GM23338 (cell line): Measurements from ENCODE around the gene CLCN1. TPM values are rescaled to one million over a fixed set of nuclear protein-coding genes. Genes with fewer than 3 reads are reported as not detected.

Source experiments
- ATAC-seq: fragments of 200-7000 bp; cut with Tn5 transposase; 3 replicates; pipeline ENCODE4 v1.9.1; 2020
- DNase-seq: peaks from one replicate; pipeline ENCODE4 v3.0.0-alpha.2; 2015; ENCODE audit warnings: low spot score
- H2AFZ ChIP-seq: fragments of 200-600 bp; sonication (generic); 2 replicates; pipeline ENCODE4 v1.8.0; 2016; ENCODE audit warnings: antibody characterized with exemption, mild to moderate bottlenecking, moderate library complexity
- H3F3A ChIP-seq: fragments of 200-600 bp; sonication (generic); replicated peaks from 2 replicates; pipeline ENCODE4 v1.8.0; 2017; ENCODE audit warnings: antibody characterized with exemption, mixed run types, low read depth
- H3K27ac ChIP-seq: fragments of 200-600 bp; sonication (generic); 2 replicates; pipeline ENCODE4 v1.6.1; 2016; ENCODE audit warnings: low read depth
- H3K27me3 ChIP-seq: fragments of 200-600 bp; sonication (generic); 2 replicates; pipeline ENCODE4 v1.8.0; 2016; ENCODE audit warnings: mild to moderate bottlenecking, mixed run types, moderate library complexity; ENCODE audit not compliant: insufficient read depth
- H3K36me3 ChIP-seq: fragments of 200-600 bp; sonication (generic); 2 replicates; pipeline ENCODE4 v1.8.0; 2016; ENCODE audit warnings: mild to moderate bottlenecking; ENCODE audit not compliant: insufficient read depth
- H3K4me1 ChIP-seq: fragments of 200-600 bp; sonication (generic); 2 replicates; pipeline ENCODE4 v1.8.0; 2016; ENCODE audit warnings: mild to moderate bottlenecking, moderate library complexity; ENCODE audit not compliant: insufficient read depth
- H3K4me2 ChIP-seq: fragments of 200-600 bp; sonication (generic); 2 replicates; pipeline ENCODE4 v1.7.1; 2017; ENCODE audit warnings: mixed run types
- H3K4me3 ChIP-seq: fragments of 200-600 bp; sonication (generic); 2 replicates; pipeline ENCODE4 v1.6.1; 2016; ENCODE audit warnings: mixed run types
- H3K79me2 ChIP-seq: fragments of 200-600 bp; sonication (generic); replicated peaks from 2 replicates; pipeline ENCODE4 v1.8.0; 2017; ENCODE audit warnings: mild to moderate bottlenecking; ENCODE audit not compliant: insufficient read depth
- H3K9me2 ChIP-seq: fragments of 200-600 bp; sonication (generic); 2 replicates; pipeline ENCODE4 v1.8.0; 2017; ENCODE audit not compliant: insufficient read depth
- H4K20me1 ChIP-seq: fragments of 200-600 bp; sonication (generic); replicated peaks from 2 replicates; pipeline ENCODE4 v1.8.0; 2017; ENCODE audit warnings: mild to moderate bottlenecking; ENCODE audit not compliant: insufficient read depth
- H3K27ac Mint-ChIP-seq: 2 replicates; pipeline ENCODE4 v1.8.0; 2020; ENCODE audit warnings: inconsistent platforms, mild to moderate bottlenecking, moderate library complexity, mixed read lengths
- H3K27me3 Mint-ChIP-seq: 3 replicates; pipeline ENCODE4 v1.8.0; 2022; ENCODE audit warnings: low read depth, mild to moderate bottlenecking, moderate library complexity, mixed read lengths, inconsistent platforms; ENCODE audit not compliant: insufficient read depth, poor library complexity
- H3K36me3 Mint-ChIP-seq: 3 replicates; pipeline ENCODE4 v1.8.0; 2021; ENCODE audit warnings: low read depth, mild to moderate bottlenecking, inconsistent platforms, moderate library complexity, mixed read lengths
- H3K4me1 Mint-ChIP-seq: 3 replicates; pipeline ENCODE4 v1.8.0; 2020; ENCODE audit warnings: mild to moderate bottlenecking, inconsistent platforms, mixed read lengths
- H3K4me3 Mint-ChIP-seq: 3 replicates; pipeline ENCODE4 v1.8.0; 2021; ENCODE audit warnings: moderate library complexity, mild to moderate bottlenecking, inconsistent platforms, mixed read lengths
- H3K9me3 Mint-ChIP-seq: 3 replicates; pipeline ENCODE4 v1.8.0; 2020; ENCODE audit warnings: moderate library complexity, mild to moderate bottlenecking, inconsistent platforms, mixed read lengths
- CREB1 ChIP-seq: fragments of 250-450 bp; sonication (Bioruptor Pico); IDR thresholded peaks from 2 replicates; pipeline ENCODE4 v1.5.0; 2020; ENCODE audit warnings: low read depth, mild to moderate bottlenecking, moderate library complexity
- EZH2 ChIP-seq: fragments of 200-600 bp; sonication (generic); IDR thresholded peaks from one replicate; pipeline ENCODE4 v1.8.0; 2017; ENCODE audit warnings: antibody characterized with exemption, mild to moderate bottlenecking, low read depth; ENCODE audit not compliant: unreplicated experiment
- EZH2phosphoT487 ChIP-seq: fragments of 200-600 bp; sonication (generic); IDR thresholded peaks from one replicate; pipeline ENCODE4 v1.8.1; 2018; ENCODE audit warnings: antibody characterized with exemption; ENCODE audit not compliant: unreplicated experiment
- JUNB ChIP-seq: IDR thresholded peaks from one replicate; pipeline ENCODE4 v1.6.1; 2016; ENCODE audit warnings: antibody characterized with exemption; ENCODE audit not compliant: unreplicated experiment
- NANOG ChIP-seq: IDR thresholded peaks from 2 replicates; pipeline ENCODE4 v1.6.1; 2016; ENCODE audit warnings: antibody characterized with exemption, borderline replicate concordance
- POLR2AphosphoS5 ChIP-seq: IDR thresholded peaks from 2 replicates; pipeline ENCODE4 v1.6.1; 2016; ENCODE audit warnings: antibody characterized with exemption, low read depth
- STAT1 ChIP-seq: IDR thresholded peaks from one replicate; pipeline ENCODE4 v1.6.1; 2016; ENCODE audit warnings: antibody characterized with exemption; ENCODE audit not compliant: unreplicated experiment
- ZNF114 ChIP-seq: fragments of 250-450 bp; sonication (Bioruptor Pico); IDR thresholded peaks from 2 replicates; pipeline ENCODE4 v1.5.0; 2020; ENCODE audit warnings: mild to moderate bottlenecking, moderate library complexity
- ZNF331 ChIP-seq: fragments of 250-450 bp; sonication (Bioruptor Pico); IDR thresholded peaks from 2 replicates; pipeline ENCODE4 v1.5.0; 2020; ENCODE audit warnings: low read depth, mild to moderate bottlenecking, moderate library complexity
- polyA plus RNA-seq: library from polyadenylated mRNA; unstranded; fragments of >200 nt; fragmentation: Nextera tagmentation; extraction: Ambion mirVana; gene quantifications from 2 replicates; pipeline ENCODE4 v1.2.1, GENCODE V29; 2016
- total RNA-seq: library from RNA; depleted of rRNA; stranded (reverse); fragments of >200 nt; shearing (Covaris generic); gene quantifications from 2 replicates; pipeline ENCODE4 v1.2.3, GENCODE V29; 2014
- TF ChIP-seq, protein P1 (sequence below), 2 experiments: fragments of 200-600 bp in 1 of 2; sonication (generic) in 1 of 2; conservative IDR thresholded peaks; 2 replicates each; pipeline versions ENCODE4 v1.5.1 to v1.6.1; 2016 to 2017; ENCODE audit warnings: antibody characterized with exemption in 2 of 2, low read depth in 2 of 2, mild to moderate bottlenecking in 2 of 2, moderate library complexity in 1 of 2
- TF ChIP-seq, protein P2 (sequence below): IDR thresholded peaks from 2 replicates; pipeline ENCODE4 v1.6.1; 2016; ENCODE audit warnings: antibody characterized with exemption
- TF ChIP-seq, protein P3 (sequence below): IDR thresholded peaks from one replicate; pipeline ENCODE4 v1.6.1; 2018; ENCODE audit warnings: antibody characterized with exemption; ENCODE audit not compliant: unreplicated experiment
- TF ChIP-seq, protein P4 (sequence below): fragments of 250-450 bp; sonication (Bioruptor Pico); IDR thresholded peaks from 2 replicates; pipeline ENCODE4 v1.5.0; 2020; ENCODE audit warnings: mild to moderate bottlenecking, moderate library complexity

Gene CLCN1
- total and polyA plus RNA-seq, 2 experiments from 2014 or later: 0.38 to 0.48 TPM

DNA sequence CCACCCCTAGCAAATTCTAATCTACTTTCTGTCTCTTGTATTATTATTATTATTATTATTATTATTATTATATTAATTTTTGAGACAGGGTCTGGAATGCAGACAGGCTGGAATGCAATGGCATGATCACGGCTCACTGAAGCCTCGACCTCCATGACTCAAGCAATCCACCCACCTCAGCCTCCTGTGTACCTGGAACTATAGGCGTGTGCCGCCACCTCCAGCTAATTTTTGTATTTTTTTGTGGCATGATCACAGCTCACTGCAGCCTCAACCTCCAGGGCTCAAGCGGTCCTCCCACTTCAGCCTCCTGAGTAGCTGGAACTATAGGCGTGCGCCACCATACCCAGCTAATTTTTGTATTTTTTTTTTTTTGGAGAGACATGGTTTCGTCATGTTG lies 33.8 kb upstream of the CLCN1 start:
- ATAC-seq: no peak
- peaks cover 13% of the 10 kb centered on the region; the same call in 1 of the 2 replicates for H3F3A ChIP-seq
- H3K9me2 ChIP-seq: no peaks in the 10 kb centered on the region
- H3K27me3 ChIP-seq: peaks cover 18% of the 10 kb centered on the region
- Mint-ChIP-seq H3K4me1 (peaks cover 35% of the 10 kb centered on the region), H3K27me3 (peaks cover 29% of the 10 kb centered on the region), H3K36me3 (peaks cover 11% of the 10 kb centered on the region), H3K27ac (no peak overlapping the region), H3K4me3 (no peak overlapping the region), H3K9me3 (peaks cover 10% of the 10 kb centered on the region)
- no peak for TF ChIP-seq CREB1 (CRISPR knock-in tag)
- TF ChIP-seq NANOG: no peak
- no peak for TF ChIP-seq EZH2phosphoT487
- no peak for TF ChIP-seq ZNF114
- TF ChIP-seq, protein P1, sequence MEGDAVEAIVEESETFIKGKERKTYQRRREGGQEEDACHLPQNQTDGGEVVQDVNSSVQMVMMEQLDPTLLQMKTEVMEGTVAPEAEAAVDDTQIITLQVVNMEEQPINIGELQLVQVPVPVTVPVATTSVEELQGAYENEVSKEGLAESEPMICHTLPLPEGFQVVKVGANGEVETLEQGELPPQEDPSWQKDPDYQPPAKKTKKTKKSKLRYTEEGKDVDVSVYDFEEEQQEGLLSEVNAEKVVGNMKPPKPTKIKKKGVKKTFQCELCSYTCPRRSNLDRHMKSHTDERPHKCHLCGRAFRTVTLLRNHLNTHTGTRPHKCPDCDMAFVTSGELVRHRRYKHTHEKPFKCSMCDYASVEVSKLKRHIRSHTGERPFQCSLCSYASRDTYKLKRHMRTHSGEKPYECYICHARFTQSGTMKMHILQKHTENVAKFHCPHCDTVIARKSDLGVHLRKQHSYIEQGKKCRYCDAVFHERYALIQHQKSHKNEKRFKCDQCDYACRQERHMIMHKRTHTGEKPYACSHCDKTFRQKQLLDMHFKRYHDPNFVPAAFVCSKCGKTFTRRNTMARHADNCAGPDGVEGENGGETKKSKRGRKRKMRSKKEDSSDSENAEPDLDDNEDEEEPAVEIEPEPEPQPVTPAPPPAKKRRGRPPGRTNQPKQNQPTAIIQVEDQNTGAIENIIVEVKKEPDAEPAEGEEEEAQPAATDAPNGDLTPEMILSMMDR (conservative IDR thresholded peaks at IDR 0.05; ENCODE audit: low read depth in 2 of 2): no peak
- no peak for TF ChIP-seq JUNB
- TF ChIP-seq, protein P2, sequence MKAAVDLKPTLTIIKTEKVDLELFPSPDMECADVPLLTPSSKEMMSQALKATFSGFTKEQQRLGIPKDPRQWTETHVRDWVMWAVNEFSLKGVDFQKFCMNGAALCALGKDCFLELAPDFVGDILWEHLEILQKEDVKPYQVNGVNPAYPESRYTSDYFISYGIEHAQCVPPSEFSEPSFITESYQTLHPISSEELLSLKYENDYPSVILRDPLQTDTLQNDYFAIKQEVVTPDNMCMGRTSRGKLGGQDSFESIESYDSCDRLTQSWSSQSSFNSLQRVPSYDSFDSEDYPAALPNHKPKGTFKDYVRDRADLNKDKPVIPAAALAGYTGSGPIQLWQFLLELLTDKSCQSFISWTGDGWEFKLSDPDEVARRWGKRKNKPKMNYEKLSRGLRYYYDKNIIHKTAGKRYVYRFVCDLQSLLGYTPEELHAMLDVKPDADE: no peak
- TF ChIP-seq ZNF331: no peak
- TF ChIP-seq, protein P3, sequence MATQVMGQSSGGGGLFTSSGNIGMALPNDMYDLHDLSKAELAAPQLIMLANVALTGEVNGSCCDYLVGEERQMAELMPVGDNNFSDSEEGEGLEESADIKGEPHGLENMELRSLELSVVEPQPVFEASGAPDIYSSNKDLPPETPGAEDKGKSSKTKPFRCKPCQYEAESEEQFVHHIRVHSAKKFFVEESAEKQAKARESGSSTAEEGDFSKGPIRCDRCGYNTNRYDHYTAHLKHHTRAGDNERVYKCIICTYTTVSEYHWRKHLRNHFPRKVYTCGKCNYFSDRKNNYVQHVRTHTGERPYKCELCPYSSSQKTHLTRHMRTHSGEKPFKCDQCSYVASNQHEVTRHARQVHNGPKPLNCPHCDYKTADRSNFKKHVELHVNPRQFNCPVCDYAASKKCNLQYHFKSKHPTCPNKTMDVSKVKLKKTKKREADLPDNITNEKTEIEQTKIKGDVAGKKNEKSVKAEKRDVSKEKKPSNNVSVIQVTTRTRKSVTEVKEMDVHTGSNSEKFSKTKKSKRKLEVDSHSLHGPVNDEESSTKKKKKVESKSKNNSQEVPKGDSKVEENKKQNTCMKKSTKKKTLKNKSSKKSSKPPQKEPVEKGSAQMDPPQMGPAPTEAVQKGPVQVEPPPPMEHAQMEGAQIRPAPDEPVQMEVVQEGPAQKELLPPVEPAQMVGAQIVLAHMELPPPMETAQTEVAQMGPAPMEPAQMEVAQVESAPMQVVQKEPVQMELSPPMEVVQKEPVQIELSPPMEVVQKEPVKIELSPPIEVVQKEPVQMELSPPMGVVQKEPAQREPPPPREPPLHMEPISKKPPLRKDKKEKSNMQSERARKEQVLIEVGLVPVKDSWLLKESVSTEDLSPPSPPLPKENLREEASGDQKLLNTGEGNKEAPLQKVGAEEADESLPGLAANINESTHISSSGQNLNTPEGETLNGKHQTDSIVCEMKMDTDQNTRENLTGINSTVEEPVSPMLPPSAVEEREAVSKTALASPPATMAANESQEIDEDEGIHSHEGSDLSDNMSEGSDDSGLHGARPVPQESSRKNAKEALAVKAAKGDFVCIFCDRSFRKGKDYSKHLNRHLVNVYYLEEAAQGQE: no peak
- no peak for TF ChIP-seq STAT1
- no peak for TF ChIP-seq EZH2
- TF ChIP-seq POLR2AphosphoS5: no peak
- TF ChIP-seq, protein P4, sequence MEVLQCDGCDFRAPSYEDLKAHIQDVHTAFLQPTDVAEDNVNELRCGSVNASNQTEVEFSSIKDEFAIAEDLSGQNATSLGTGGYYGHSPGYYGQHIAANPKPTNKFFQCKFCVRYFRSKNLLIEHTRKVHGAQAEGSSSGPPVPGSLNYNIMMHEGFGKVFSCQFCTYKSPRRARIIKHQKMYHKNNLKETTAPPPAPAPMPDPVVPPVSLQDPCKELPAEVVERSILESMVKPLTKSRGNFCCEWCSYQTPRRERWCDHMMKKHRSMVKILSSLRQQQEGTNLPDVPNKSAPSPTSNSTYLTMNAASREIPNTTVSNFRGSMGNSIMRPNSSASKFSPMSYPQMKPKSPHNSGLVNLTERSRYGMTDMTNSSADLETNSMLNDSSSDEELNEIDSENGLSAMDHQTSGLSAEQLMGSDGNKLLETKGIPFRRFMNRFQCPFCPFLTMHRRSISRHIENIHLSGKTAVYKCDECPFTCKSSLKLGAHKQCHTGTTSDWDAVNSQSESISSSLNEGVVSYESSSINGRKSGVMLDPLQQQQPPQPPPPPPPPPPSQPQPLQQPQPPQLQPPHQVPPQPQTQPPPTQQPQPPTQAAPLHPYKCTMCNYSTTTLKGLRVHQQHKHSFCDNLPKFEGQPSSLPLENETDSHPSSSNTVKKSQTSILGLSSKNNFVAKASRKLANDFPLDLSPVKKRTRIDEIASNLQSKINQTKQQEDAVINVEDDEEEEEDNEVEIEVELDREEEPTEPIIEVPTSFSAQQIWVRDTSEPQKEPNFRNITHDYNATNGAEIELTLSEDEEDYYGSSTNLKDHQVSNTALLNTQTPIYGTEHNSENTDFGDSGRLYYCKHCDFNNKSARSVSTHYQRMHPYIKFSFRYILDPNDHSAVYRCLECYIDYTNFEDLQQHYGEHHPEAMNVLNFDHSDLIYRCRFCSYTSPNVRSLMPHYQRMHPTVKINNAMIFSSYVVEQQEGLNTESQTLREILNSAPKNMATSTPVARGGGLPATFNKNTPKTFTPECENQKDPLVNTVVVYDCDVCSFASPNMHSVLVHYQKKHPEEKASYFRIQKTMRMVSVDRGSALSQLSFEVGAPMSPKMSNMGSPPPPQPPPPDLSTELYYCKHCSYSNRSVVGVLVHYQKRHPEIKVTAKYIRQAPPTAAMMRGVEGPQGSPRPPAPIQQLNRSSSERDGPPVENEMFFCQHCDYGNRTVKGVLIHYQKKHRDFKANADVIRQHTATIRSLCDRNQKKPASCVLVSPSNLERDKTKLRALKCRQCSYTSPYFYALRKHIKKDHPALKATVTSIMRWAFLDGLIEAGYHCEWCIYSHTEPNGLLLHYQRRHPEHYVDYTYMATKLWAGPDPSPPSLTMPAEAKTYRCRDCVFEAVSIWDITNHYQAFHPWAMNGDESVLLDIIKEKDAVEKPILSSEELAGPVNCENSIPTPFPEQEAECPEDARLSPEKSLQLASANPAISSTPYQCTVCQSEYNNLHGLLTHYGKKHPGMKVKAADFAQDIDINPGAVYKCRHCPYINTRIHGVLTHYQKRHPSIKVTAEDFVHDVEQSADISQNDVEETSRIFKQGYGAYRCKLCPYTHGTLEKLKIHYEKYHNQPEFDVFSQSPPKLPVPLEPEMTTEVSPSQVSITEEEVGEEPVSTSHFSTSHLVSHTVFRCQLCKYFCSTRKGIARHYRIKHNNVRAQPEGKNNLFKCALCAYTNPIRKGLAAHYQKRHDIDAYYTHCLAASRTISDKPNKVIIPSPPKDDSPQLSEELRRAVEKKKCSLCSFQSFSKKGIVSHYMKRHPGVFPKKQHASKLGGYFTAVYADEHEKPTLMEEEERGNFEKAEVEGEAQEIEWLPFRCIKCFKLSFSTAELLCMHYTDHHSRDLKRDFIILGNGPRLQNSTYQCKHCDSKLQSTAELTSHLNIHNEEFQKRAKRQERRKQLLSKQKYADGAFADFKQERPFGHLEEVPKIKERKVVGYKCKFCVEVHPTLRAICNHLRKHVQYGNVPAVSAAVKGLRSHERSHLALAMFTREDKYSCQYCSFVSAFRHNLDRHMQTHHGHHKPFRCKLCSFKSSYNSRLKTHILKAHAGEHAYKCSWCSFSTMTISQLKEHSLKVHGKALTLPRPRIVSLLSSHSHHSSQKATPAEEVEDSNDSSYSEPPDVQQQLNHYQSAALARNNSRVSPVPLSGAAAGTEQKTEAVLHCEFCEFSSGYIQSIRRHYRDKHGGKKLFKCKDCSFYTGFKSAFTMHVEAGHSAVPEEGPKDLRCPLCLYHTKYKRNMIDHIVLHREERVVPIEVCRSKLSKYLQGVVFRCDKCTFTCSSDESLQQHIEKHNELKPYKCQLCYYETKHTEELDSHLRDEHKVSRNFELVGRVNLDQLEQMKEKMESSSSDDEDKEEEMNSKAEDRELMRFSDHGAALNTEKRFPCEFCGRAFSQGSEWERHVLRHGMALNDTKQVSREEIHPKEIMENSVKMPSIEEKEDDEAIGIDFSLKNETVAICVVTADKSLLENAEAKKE (CRISPR knock-in tag): no peak
- no peak overlapping the region for H3K4me2 ChIP-seq
- DNase-seq: no peak
- H3K36me3 ChIP-seq: no peaks in the 10 kb centered on the region
- no peaks in the 10 kb centered on the region for H4K20me1 ChIP-seq
- no peak overlapping the region for H3K4me3 ChIP-seq
- no peaks in the 10 kb centered on the region for H3K79me2 ChIP-seq
- H3K27ac ChIP-seq: no peak overlapping the region
- H3K4me1 ChIP-seq: peaks cover 31% of the 10 kb centered on the region
- H2AFZ ChIP-seq: no peak overlapping the region
